Liver (tissue), 9 donors: Measurements from ENCODE around the gene ZBTB7A. TPM values are rescaled to one million over a fixed set of nuclear protein-coding genes. Genes with fewer than 3 reads are reported as not detected.

Source experiments
- DNase-seq: peaks from one replicate; pipeline ENCODE4 v3.0.0-alpha.2; 2017; ENCODE audit warnings: low spot score
- H3K27ac ChIP-seq, 2 donors: one replicate each; pipeline ENCODE4 v1.7.0; 2013; ENCODE audit warnings: inconsistent platforms in 2 of 2, low read length in 2 of 2, control low read depth in 1 of 2, low read depth in 1 of 2, mild to moderate bottlenecking in 1 of 2
- H3K27me3 ChIP-seq, 4 donors: one replicate each; pipeline versions ENCODE4 v1.6.1 to v1.7.0; 2013; ENCODE audit warnings: low read length in 3 of 4, inconsistent platforms in 1 of 4, mild to moderate bottlenecking in 1 of 4, moderate library complexity in 1 of 4; ENCODE audit not compliant: control insufficient read depth in 4 of 4, insufficient read depth in 4 of 4
- H3K36me3 ChIP-seq, 4 donors: one replicate each; pipeline versions ENCODE4 v1.6.1 to v1.7.0; 2013; ENCODE audit warnings: low read length in 3 of 4, mild to moderate bottlenecking in 3 of 4, low read depth in 1 of 4, moderate library complexity in 1 of 4; ENCODE audit not compliant: control insufficient read depth in 4 of 4, insufficient read depth in 3 of 4
- H3K4me1 ChIP-seq, 4 donors: one replicate each; pipeline versions ENCODE4 v1.6.1 to v1.7.0; 2013; ENCODE audit warnings: low read length in 3 of 4, mild to moderate bottlenecking in 3 of 4, moderate library complexity in 1 of 4; ENCODE audit not compliant: control insufficient read depth in 4 of 4, insufficient read depth in 4 of 4
- H3K4me3 ChIP-seq, 3 donors: one replicate each; pipeline versions ENCODE4 v1.6.1 to v1.7.0; 2013; ENCODE audit warnings: low read length in 3 of 3, control low read depth in 1 of 3, low read depth in 1 of 3, mild to moderate bottlenecking in 1 of 3
- H3K9ac ChIP-seq, 2 donors: one replicate each; pipeline ENCODE4 v1.7.0; 2013; ENCODE audit warnings: low read length in 2 of 2, mild to moderate bottlenecking in 2 of 2, moderate library complexity in 2 of 2, control low read depth in 1 of 2, low read depth in 1 of 2
- H3K9me3 ChIP-seq, 4 donors: one replicate each; pipeline versions ENCODE4 v1.6.1 to v1.7.0; 2013; ENCODE audit warnings: low read length in 3 of 4; ENCODE audit not compliant: control insufficient read depth in 4 of 4
- EGR1 ChIP-seq, 2 donors: IDR thresholded peaks; 2 replicates each; pipeline ENCODE4 v1.6.1; 2016 to 2018; ENCODE audit warnings: antibody characterized with exemption in 2 of 2, low read depth in 2 of 2
- FOXA2 ChIP-seq: IDR thresholded peaks from 2 replicates; pipeline ENCODE4 v1.6.1; 2016; ENCODE audit warnings: antibody characterized with exemption
- HNF4A ChIP-seq, 2 donors: conservative IDR thresholded peaks; 2 replicates each; pipeline ENCODE4 v1.6.1; 2016; ENCODE audit warnings: antibody characterized with exemption in 2 of 2, mild to moderate bottlenecking in 2 of 2
- HNF4G ChIP-seq: IDR thresholded peaks from 2 replicates; pipeline ENCODE4 v1.6.1; 2016; ENCODE audit warnings: antibody characterized with exemption
- JUND ChIP-seq, 2 donors: IDR thresholded peaks; 2 replicates each; pipeline ENCODE4 v1.6.1; 2016; ENCODE audit warnings: antibody characterized with exemption in 2 of 2
- NR2F2 ChIP-seq: IDR thresholded peaks from 2 replicates; pipeline ENCODE4 v1.6.1; 2016; ENCODE audit warnings: antibody characterized with exemption
- RAD21 ChIP-seq, 2 donors: IDR thresholded peaks; 2 replicates each; pipeline ENCODE4 v1.6.1; 2016; ENCODE audit warnings: antibody characterized with exemption in 2 of 2, mild to moderate bottlenecking in 2 of 2
- RXRA ChIP-seq, 2 donors: IDR thresholded peaks; 2 replicates each; pipeline ENCODE4 v1.6.1; 2017 to 2018; ENCODE audit warnings: antibody characterized with exemption in 2 of 2, mild to moderate bottlenecking in 1 of 2
- SP1 ChIP-seq: IDR thresholded peaks from 2 replicates; pipeline ENCODE4 v1.6.1; 2018; ENCODE audit warnings: antibody characterized with exemption, mild to moderate bottlenecking
- TAF1 ChIP-seq: conservative IDR thresholded peaks from 2 replicates; pipeline ENCODE4 v1.6.1; 2016; ENCODE audit warnings: antibody characterized with exemption, mild to moderate bottlenecking
- YY1 ChIP-seq: IDR thresholded peaks from 2 replicates; pipeline ENCODE4 v1.6.1; 2016; ENCODE audit warnings: antibody characterized with exemption, mild to moderate bottlenecking
- WGBS: extraction: QIAGEN DNeasy Blood & Tissue Kit; methylation state at CpG from one replicate; pipeline ENCODE4 v1.1.7; 2013; 5-methylcytosine and 5-hydroxymethylcytosine counted together
- polyA plus RNA-seq, 2 donors: library from polyadenylated mRNA; stranded (reverse) in 1 of 2; unstranded in 1 of 2; fragments of 200-250 nt in 1 of 2; fragments of >200 nt in 1 of 2; fragmentation: Nextera tagmentation in 1 of 2; extraction: Ambion mirVana in 1 of 2; gene quantifications; one replicate each; pipeline versions ENCODE4 v1.2.1 to v1.2.3, GENCODE V29; 2013 to 2015
- total RNA-seq, 2 donors: library from RNA; depleted of rRNA; stranded (reverse); fragments of >200 nt; gene quantifications; one replicate each; pipeline ENCODE4 v1.2.3, GENCODE V29; 2014
- TF ChIP-seq, protein P1 (sequence below): IDR thresholded peaks from 2 replicates; pipeline ENCODE4 v1.6.1; 2016; ENCODE audit warnings: antibody characterized with exemption, mild to moderate bottlenecking
- TF ChIP-seq, protein P2 (sequence below): fragments of 150-350 bp; IDR thresholded peaks from 2 replicates; pipeline ENCODE4 v1.5.1; 2017; ENCODE audit warnings: improper control_type of control experiment, low read depth, low read length; ENCODE audit not compliant: missing input control
- TF ChIP-seq, protein P3 (sequence below): IDR thresholded peaks from 2 replicates; pipeline ENCODE4 v1.6.1; 2016; ENCODE audit warnings: antibody characterized with exemption
- TF ChIP-seq, protein P4 (sequence below): IDR thresholded peaks from 2 replicates; pipeline ENCODE4 v1.6.1; 2016; ENCODE audit warnings: antibody characterized with exemption
- TF ChIP-seq, protein P5 (sequence below): IDR thresholded peaks from 2 replicates; pipeline ENCODE4 v1.6.1; 2016; ENCODE audit warnings: antibody characterized with exemption
- donor health status: healthy.
- donor health status: healthy.
- donor health status: healthy.
- donor health status: healthy.
- donor health status: healthy.

The ZBTB7A gene
- total and polyA plus RNA-seq, 4 donors, result 2.9 to 28.9 (median 17.6) TPM

DNA sequence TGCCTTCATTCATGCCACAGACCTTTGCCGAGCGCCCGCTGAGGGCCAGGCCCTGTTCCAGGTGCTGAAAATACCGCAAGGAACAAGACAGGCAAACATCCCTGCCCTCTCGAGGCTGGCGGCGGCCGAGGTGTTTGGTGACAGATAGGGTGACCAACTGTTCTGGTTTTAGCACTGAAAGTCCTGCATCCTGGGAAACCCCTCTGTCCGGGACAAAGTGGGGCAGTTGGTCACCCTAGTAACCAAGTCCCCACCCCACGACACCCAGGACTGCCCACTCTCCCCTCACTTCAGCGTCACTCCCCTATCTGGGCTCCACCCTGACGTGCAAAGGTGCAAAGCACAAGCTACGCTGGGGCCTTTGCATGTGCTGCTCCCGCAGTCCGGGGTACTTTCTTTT lies 17.3 kb downstream of the ZBTB7A start:
- H3K4me1 ChIP-seq, result peaks cover 9 to 34% (median 24%) of the 10 kb centered on the region in 4 donors
- no peak overlapping the region for H3K9ac ChIP-seq
- no peak for DNase-seq
- no peaks in the 10 kb centered on the region for H3K9me3 ChIP-seq
- H3K27ac ChIP-seq, result no peak overlapping the region
- no peak overlapping the region for H3K4me3 ChIP-seq
- peaks cover 4 to 28% (median 14%) of the 10 kb centered on the region in 4 donors for H3K36me3 ChIP-seq
- WGBS, result 60% methylated on average over 15 of the region's 15 CpGs
- H3K27me3 ChIP-seq, result no peaks in the 10 kb centered on the region
- TF ChIP-seq JUND (IDR thresholded peaks at IDR 0.05) (no peak), TAF1 (no peak), HNF4A (conservative IDR thresholded peaks at IDR 0.05) (no peak), HNF4G (no peak), RXRA (IDR thresholded peaks at IDR 0.05) (no peak), RAD21 (IDR thresholded peaks at IDR 0.05) (no peak), YY1 (no peak), FOXA2 (no peak), SP1 (no peak), EGR1 (IDR thresholded peaks at IDR 0.05; ENCODE audit: low read depth in 2 of 2) (no peak), NR2F2 (no peak)
- TF ChIP-seq, protein P1, sequence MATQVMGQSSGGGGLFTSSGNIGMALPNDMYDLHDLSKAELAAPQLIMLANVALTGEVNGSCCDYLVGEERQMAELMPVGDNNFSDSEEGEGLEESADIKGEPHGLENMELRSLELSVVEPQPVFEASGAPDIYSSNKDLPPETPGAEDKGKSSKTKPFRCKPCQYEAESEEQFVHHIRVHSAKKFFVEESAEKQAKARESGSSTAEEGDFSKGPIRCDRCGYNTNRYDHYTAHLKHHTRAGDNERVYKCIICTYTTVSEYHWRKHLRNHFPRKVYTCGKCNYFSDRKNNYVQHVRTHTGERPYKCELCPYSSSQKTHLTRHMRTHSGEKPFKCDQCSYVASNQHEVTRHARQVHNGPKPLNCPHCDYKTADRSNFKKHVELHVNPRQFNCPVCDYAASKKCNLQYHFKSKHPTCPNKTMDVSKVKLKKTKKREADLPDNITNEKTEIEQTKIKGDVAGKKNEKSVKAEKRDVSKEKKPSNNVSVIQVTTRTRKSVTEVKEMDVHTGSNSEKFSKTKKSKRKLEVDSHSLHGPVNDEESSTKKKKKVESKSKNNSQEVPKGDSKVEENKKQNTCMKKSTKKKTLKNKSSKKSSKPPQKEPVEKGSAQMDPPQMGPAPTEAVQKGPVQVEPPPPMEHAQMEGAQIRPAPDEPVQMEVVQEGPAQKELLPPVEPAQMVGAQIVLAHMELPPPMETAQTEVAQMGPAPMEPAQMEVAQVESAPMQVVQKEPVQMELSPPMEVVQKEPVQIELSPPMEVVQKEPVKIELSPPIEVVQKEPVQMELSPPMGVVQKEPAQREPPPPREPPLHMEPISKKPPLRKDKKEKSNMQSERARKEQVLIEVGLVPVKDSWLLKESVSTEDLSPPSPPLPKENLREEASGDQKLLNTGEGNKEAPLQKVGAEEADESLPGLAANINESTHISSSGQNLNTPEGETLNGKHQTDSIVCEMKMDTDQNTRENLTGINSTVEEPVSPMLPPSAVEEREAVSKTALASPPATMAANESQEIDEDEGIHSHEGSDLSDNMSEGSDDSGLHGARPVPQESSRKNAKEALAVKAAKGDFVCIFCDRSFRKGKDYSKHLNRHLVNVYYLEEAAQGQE, result no peak
- TF ChIP-seq, protein P2, sequence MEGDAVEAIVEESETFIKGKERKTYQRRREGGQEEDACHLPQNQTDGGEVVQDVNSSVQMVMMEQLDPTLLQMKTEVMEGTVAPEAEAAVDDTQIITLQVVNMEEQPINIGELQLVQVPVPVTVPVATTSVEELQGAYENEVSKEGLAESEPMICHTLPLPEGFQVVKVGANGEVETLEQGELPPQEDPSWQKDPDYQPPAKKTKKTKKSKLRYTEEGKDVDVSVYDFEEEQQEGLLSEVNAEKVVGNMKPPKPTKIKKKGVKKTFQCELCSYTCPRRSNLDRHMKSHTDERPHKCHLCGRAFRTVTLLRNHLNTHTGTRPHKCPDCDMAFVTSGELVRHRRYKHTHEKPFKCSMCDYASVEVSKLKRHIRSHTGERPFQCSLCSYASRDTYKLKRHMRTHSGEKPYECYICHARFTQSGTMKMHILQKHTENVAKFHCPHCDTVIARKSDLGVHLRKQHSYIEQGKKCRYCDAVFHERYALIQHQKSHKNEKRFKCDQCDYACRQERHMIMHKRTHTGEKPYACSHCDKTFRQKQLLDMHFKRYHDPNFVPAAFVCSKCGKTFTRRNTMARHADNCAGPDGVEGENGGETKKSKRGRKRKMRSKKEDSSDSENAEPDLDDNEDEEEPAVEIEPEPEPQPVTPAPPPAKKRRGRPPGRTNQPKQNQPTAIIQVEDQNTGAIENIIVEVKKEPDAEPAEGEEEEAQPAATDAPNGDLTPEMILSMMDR, result no peak
- TF ChIP-seq, protein P3, sequence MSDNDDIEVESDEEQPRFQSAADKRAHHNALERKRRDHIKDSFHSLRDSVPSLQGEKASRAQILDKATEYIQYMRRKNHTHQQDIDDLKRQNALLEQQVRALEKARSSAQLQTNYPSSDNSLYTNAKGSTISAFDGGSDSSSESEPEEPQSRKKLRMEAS, result no peak
- TF ChIP-seq, protein P4, sequence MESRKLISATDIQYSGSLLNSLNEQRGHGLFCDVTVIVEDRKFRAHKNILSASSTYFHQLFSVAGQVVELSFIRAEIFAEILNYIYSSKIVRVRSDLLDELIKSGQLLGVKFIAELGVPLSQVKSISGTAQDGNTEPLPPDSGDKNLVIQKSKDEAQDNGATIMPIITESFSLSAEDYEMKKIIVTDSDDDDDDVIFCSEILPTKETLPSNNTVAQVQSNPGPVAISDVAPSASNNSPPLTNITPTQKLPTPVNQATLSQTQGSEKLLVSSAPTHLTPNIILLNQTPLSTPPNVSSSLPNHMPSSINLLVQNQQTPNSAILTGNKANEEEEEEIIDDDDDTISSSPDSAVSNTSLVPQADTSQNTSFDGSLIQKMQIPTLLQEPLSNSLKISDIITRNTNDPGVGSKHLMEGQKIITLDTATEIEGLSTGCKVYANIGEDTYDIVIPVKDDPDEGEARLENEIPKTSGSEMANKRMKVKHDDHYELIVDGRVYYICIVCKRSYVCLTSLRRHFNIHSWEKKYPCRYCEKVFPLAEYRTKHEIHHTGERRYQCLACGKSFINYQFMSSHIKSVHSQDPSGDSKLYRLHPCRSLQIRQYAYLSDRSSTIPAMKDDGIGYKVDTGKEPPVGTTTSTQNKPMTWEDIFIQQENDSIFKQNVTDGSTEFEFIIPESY, result no peak
- TF ChIP-seq, protein P5, sequence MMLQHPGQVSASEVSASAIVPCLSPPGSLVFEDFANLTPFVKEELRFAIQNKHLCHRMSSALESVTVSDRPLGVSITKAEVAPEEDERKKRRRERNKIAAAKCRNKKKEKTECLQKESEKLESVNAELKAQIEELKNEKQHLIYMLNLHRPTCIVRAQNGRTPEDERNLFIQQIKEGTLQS, result no peak
